HepG2 (cell line): ENCODE results near the gene UNC13D. TPM values are rescaled to one million over a fixed set of nuclear protein-coding genes. Genes with fewer than 3 reads are reported as not detected.
A peak's percentile ranks its signal among the peaks of the same experiment; 100 is the strongest.

ENCODE experiments used
- ATAC-seq: fragments of 200-7000 bp; cut with Tn5 transposase; 3 replicates; pipeline ENCODE4 v1.9.1; 2020; ENCODE audit warnings: mild to moderate bottlenecking, moderate library complexity
- BruUV-seq: library from RNA; stranded (reverse); fragments of 400-500 nt; replicated peaks from 2 replicates; lab custom pipeline; 2021; lab: Mats Ljungman, UMichigan
- CTCF ChIA-PET: fragments of 300-600 bp; formaldehyde crosslinking; extraction: SDS; loops from one replicate; lab custom pipeline; 2021; ENCODE audit warnings: low total read pairs, inconsistent platforms, low intra/inter-chr PET ratio; lab: Yijun Ruan, JAX
- POLR2A ChIA-PET: fragments of 350-600 bp; sonication (Branson Sonifier 250); formaldehyde crosslinking; loops from one replicate; lab custom pipeline; 2020; ENCODE audit warnings: antibody characterized with exemption, inconsistent platforms; lab: Yijun Ruan, JAX
- DNase-seq: peaks from one replicate; pipeline ENCODE4 v3.0.0-alpha.2; 2015; ENCODE audit warnings: low spot score
- FAIRE-seq: peaks from 3 replicates; lab custom pipeline; 2011; peaks lifted over from hg19 to GRCh38; lab: Jason Lieb, UNC
- H2AFZ ChIP-seq: one replicate; pipeline ENCODE4 v1.6.1; 2011; ENCODE audit warnings: low read length, inconsistent platforms
- H3K27ac ChIP-seq: fragments of 300-600 bp; 3 replicates; pipeline ENCODE4 v1.8.0; 2011; ENCODE audit warnings: mixed run types, mild to moderate bottlenecking, mixed read lengths, low read length, inconsistent platforms; ENCODE audit not compliant: insufficient read depth; ENCODE audit errors: extremely low read length
- H3K27me3 ChIP-seq, 2 experiments: fragments of 200-600 bp in 1 of 2; 2 replicates in 1 of 2; 3 replicates in 1 of 2; pipeline versions ENCODE4 v1.6.0 to v1.8.0; 2011; ENCODE audit warnings: low read length in 2 of 2, mild to moderate bottlenecking in 2 of 2, moderate library complexity in 2 of 2, inconsistent platforms in 1 of 2; ENCODE audit not compliant: insufficient read depth in 2 of 2, control insufficient read depth in 1 of 2
- H3K36me3 ChIP-seq, 2 experiments: fragments of 200-600 bp in 1 of 2; replicated peaks in 1 of 2; 2 replicates in 1 of 2; 3 replicates in 1 of 2; pipeline versions ENCODE4 v1.5.1 to v1.8.0; 2011; ENCODE audit warnings: low read length in 2 of 2, inconsistent platforms in 1 of 2; ENCODE audit not compliant: insufficient read depth in 2 of 2, control insufficient read depth in 1 of 2
- H3K4me1 ChIP-seq: 2 replicates; pipeline ENCODE4 v1.5.1; 2012; ENCODE audit warnings: low read length, inconsistent platforms; ENCODE audit not compliant: insufficient read depth
- H3K4me2 ChIP-seq: 2 replicates; pipeline ENCODE4 v1.6.0; 2011; ENCODE audit warnings: low read depth, low read length, inconsistent platforms
- H3K4me3 ChIP-seq, 3 experiments: fragments of 200-600 bp in 1 of 3; sonication (generic), shearing (Covaris generic) in 1 of 3; replicated peaks in 1 of 3; 2 replicates each; pipeline ENCODE4 v1.5.1; 2011 to 2016; ENCODE audit warnings: low read length in 3 of 3, inconsistent platforms in 2 of 3, low read depth in 2 of 3, mild to moderate bottlenecking in 2 of 3, control low read depth in 1 of 3, mixed read lengths in 1 of 3; ENCODE audit not compliant: insufficient read depth in 1 of 3
- H3K79me2 ChIP-seq: one replicate; pipeline ENCODE4 v1.6.1; 2011; ENCODE audit warnings: low read length, inconsistent platforms; ENCODE audit not compliant: insufficient read depth
- H3K9ac ChIP-seq: 2 replicates; pipeline ENCODE4 v1.6.0; 2011; ENCODE audit warnings: mild to moderate bottlenecking, low read depth, low read length, inconsistent platforms; ENCODE audit not compliant: insufficient read depth
- H3K9me3 ChIP-seq: 2 replicates; pipeline ENCODE4 v1.5.1; 2012; ENCODE audit warnings: mild to moderate bottlenecking, low read length
- H4K20me1 ChIP-seq: 2 replicates; pipeline ENCODE4 v1.6.0; 2011; ENCODE audit warnings: inconsistent platforms, mild to moderate bottlenecking, low read length, moderate library complexity; ENCODE audit not compliant: insufficient read depth
- BATF2 ChIP-seq: sonication (generic); formaldehyde crosslinking; IDR thresholded peaks from 2 replicates; pipeline ENCODE4 v1.8.0; 2022; ENCODE audit warnings: mild to moderate bottlenecking, missing genetic modification reagents, moderate library complexity
- CBFB ChIP-seq: sonication (generic); formaldehyde crosslinking; IDR thresholded peaks from 2 replicates; pipeline ENCODE4 v1.4.0; 2020; ENCODE audit warnings: missing genetic modification reagents
- CCDC6 ChIP-seq: sonication (generic); formaldehyde crosslinking; IDR thresholded peaks from 2 replicates; pipeline ENCODE4 v1.8.1; 2022; ENCODE audit warnings: mild to moderate bottlenecking, missing genetic modification reagents, moderate library complexity
- DRAP1 ChIP-seq: IDR thresholded peaks from 2 replicates; pipeline ENCODE4 v1.6.1; 2016; ENCODE audit warnings: missing genetic modification reagents, missing compliant biosample characterization
- EED ChIP-seq: sonication (generic); formaldehyde crosslinking; IDR thresholded peaks from 2 replicates; pipeline ENCODE4 v1.5.0; 2020; ENCODE audit warnings: mild to moderate bottlenecking, missing genetic modification reagents
- HBP1 ChIP-seq: IDR thresholded peaks from 2 replicates; pipeline ENCODE4 v1.6.1; 2016; ENCODE audit warnings: low read depth, control low read depth
- MAX ChIP-seq: IDR thresholded peaks from 2 replicates; pipeline ENCODE4 v1.6.1; 2012; ENCODE audit warnings: inconsistent platforms
- MLX ChIP-seq: IDR thresholded peaks from 2 replicates; pipeline ENCODE4 v1.6.1; 2016
- NCOA5 ChIP-seq: sonication (generic); formaldehyde crosslinking; IDR thresholded peaks from 2 replicates; pipeline ENCODE4 v1.4.0; 2020; ENCODE audit warnings: missing genetic modification reagents
- POGZ ChIP-seq: sonication (generic); formaldehyde crosslinking; IDR thresholded peaks from 2 replicates; pipeline ENCODE4 v1.4.0; 2020; ENCODE audit warnings: mild to moderate bottlenecking, missing genetic modification reagents
- SETDB1 ChIP-seq: sonication (generic); formaldehyde crosslinking; IDR thresholded peaks from 2 replicates; pipeline ENCODE4 v1.5.1; 2020; ENCODE audit warnings: missing genetic modification reagents, mild to moderate bottlenecking, borderline replicate concordance
- TGIF2 ChIP-seq: IDR thresholded peaks from 2 replicates; pipeline ENCODE4 v1.6.1; 2016; ENCODE audit warnings: control low read depth, missing compliant biosample characterization
- ZNF556 ChIP-seq: sonication (generic); formaldehyde crosslinking; IDR thresholded peaks from 2 replicates; pipeline ENCODE4 v1.4.0; 2020; ENCODE audit warnings: mild to moderate bottlenecking, missing genetic modification reagents, borderline replicate concordance
- ZNF672 ChIP-seq: sonication (generic); formaldehyde crosslinking; IDR thresholded peaks from 2 replicates; pipeline ENCODE4 v1.8.1; 2022; ENCODE audit warnings: missing genetic modification reagents
- WGBS: methylation state at CpG from one replicate; pipeline ENCODE4 v1.1.6; 2017; ENCODE audit warnings: low lambda C conversion rate; 5-methylcytosine and 5-hydroxymethylcytosine counted together
- in situ Hi-C: cut with HindIII; loops from 2 replicates; pipeline ENCODE4 v1.10.0; 2017; ENCODE audit warnings: low pct_unique_long_range_greater_than_20kb; ENCODE audit not compliant: extremely low pct_ligation_motif_present
- intact Hi-C: fragments of 100-400 bp; cut with micrococcal nuclease; formaldehyde crosslinking; loops from one replicate; pipeline ENCODE4 v1.10.0; 2022; ENCODE audit not compliant: unreplicated experiment
- polyA plus RNA-seq, 8 experiments: library from polyadenylated mRNA; depleted of rRNA in 3 of 8; stranded (reverse) in 7 of 8; unstranded in 1 of 8; fragments of >200 nt; fragmentation: Illumina TruSeq in 4 of 8; extraction: Trizol in 4 of 8; gene quantifications; 2 replicates each; pipeline versions ENCODE4 v1.2.1 to v1.2.3, GENCODE V29; 2011 to 2016; ENCODE audit warnings: low read depth in 4 of 8, missing spikeins in 1 of 8, mixed read lengths in 1 of 8; ENCODE audit not compliant: insufficient read depth in 1 of 8
- total RNA-seq, 5 experiments: library from RNA; depleted of rRNA; stranded (reverse); fragments of >200 nt; fragmentation: Illumina TruSeq; extraction: Trizol; gene quantifications; 2 replicates each; pipeline ENCODE4 v1.2.3, GENCODE V29; 2016; ENCODE audit warnings: low read depth in 1 of 5

The UNC13D gene
- total and polyA plus RNA-seq, 2 of the 13 experiments (the other 11 are each of a cell fraction or from before 2014, with no cell fraction given), result 29.7 to 42.7 TPM

- in situ Hi-C loops, result no loop called here
- CTCF ChIA-PET, result interaction anchor here (1.1 kb wide), 1 partner anchor 23 kb away, joined by 3 read pairs; no protein-coding TSS in a partner anchor
- FAIRE-seq, result peak; percentile 40
- 1% methylated on average over 43 of the region's 87 CpGs for WGBS
- H3K4me3 ChIP-seq, result peak within 1 kb of the TSS; percentile 71 to 84 (median 84)
- H3K9me3 ChIP-seq, result no peaks in the 10 kb centered on the region
- no peak within 1 kb of the TSS for H2AFZ ChIP-seq
- H3K79me2 ChIP-seq, result peaks cover 21% of the 10 kb centered on the region
- H3K4me2 ChIP-seq, result peak within 1 kb of the TSS; percentile 98
- H3K4me1 ChIP-seq, result peaks cover 40% of the 10 kb centered on the region
- intact Hi-C loops, result no loop called here
- DNase-seq, result peak; percentile 83
- peak within 1 kb of the TSS; percentile 99 for H3K27ac ChIP-seq
- H3K36me3 ChIP-seq, result peaks cover 3 to 18% of the 10 kb centered on the region in 2 experiments; a peak in 4 of 5 replicates
- H3K9ac ChIP-seq, result peak within 1 kb of the TSS; percentile 97
- peak; percentile 54 for ATAC-seq
- no peaks in the 10 kb centered on the region for H3K27me3 ChIP-seq
- no peaks in the 10 kb centered on the region for H4K20me1 ChIP-seq
- POLR2A ChIA-PET, result interaction anchor here (0.5 to 13.8 kb wide), 15 partner anchors 11 to 134 kb away, joined by 4 to 454 read pairs (median 28); partner anchors contain the start of genes ACOX1, CDK3, GALK1 and MRPL38
- BruUV-seq, result no TSS peak
- TF ChIP-seq BATF2 (CRISPR knock-in tag) (no peak), POGZ (CRISPR knock-in tag) (peak; percentile 15; the same call in 1 of the 2 replicates), CBFB (CRISPR knock-in tag) (no peak; the same call in none of the 2 replicates), HBP1 (CRISPR knock-in tag) (no peak; the same call in 1 of the 2 replicates), TGIF2 (CRISPR knock-in tag) (peak; percentile 35; the same call in 1 of the 2 replicates), CCDC6 (CRISPR knock-in tag) (peak; percentile 42), MAX (peak; percentile 83), NCOA5 (no peak), DRAP1 (CRISPR knock-in tag) (0 out of 2 replicates have a peak, but pooled peaks have one; percentile 30), MLX (CRISPR knock-in tag) (0 out of 2 replicates have a peak, but pooled peaks have one; percentile 28), ZNF672 (CRISPR knock-in tag) (no peak), EED (CRISPR knock-in tag) (no peak), SETDB1 (CRISPR knock-in tag) (no peak), ZNF556 (CRISPR knock-in tag) (peak; percentile 80)
Measured at GRCh38 chr17:75878174-75878998, 34.2 kb upstream of the UNC13D start, which contains the start of gene TRIM47. TSS of gene TRIM47 (minus strand) at chr17:75878581. CDS start at chr17:75878548, 33 bp downstream.
